ENCODE measurements around the gene NDUFB7.
"Not testable (repeated sequence)": the region's sequence is repeated elsewhere in the genome, so short reads cannot be mapped to it uniquely, and the experiment has no call there.

The NDUFB7 gene

DNA sequence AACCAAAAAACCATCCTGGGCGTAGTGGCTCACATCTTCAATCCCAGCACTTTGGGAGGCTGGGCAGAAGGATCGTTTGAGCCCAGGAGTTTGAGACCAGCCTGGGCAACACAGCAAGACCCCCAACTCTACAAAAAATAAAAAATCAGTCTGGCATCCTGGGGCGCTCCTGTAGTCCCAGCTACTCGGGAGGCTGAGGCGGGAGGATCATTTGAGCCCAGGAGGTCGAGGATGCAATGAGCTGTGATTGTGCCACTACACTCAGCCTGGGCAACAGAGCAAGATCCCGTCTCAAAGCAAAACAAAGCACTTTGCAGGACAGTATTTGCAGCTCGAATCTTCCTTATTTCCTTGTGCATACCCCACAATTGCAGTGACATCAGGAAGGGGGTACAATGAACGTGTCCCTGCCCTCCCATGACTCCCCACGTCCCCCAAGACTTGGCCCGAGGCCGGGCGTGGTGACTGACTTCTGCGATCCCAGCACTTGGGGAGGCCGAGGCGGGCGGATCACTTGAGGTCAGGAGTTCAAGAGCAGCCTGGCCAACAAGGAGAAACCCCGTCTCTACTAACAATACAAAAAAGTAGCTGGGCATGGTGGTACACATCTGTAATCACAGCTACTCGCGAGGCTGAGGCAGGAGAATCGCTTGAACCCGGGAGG, 870 bp downstream of the NDUFB7 start:
- no peak for DNase-seq

DNA sequence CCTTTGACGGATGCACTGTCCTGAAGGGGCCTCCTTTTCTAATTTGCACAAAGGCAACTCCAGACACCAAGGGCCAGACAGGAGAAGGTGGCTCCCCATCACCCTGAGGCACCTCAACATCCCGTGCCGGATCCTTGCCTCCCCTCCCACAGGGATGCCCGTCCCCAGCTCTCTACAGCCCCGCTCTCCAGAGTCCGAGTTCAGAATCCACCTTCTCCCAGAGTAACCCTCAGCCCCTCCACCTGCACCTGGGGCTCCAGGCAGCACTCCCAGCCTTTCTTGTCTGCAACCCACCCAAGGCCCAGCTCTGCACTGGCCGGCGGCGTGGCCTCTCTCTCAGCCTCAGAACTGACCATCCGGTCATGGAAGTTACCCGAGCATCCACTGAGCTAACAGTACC, 4.8 kb downstream of the NDUFB7 start:
- no peak for DNase-seq

DNA sequence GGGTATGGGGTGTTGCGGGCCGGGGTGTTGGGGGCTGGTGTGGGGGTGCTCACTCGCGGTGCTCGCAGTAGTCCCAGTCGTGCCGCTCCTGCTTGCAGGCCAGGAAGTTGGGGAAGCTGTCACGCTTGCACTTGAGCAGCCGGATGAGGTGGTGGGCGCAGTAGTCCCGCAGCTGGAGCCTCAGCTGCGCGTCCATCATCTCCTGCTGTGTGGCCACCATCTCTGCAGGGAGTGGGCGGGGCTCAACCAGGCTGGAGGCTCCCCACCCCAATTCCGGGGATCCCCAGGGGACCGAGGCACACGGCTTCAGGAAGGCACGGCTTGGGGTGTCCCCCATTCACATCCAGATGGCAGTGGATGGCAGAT, 5.2 kb downstream of the NDUFB7 start:
- DNase-seq, result no peak

GRCh38 chr19:14565765-14566711, 5.8 kb downstream of the NDUFB7 start:
- DNase-seq, result no peak

DNA sequence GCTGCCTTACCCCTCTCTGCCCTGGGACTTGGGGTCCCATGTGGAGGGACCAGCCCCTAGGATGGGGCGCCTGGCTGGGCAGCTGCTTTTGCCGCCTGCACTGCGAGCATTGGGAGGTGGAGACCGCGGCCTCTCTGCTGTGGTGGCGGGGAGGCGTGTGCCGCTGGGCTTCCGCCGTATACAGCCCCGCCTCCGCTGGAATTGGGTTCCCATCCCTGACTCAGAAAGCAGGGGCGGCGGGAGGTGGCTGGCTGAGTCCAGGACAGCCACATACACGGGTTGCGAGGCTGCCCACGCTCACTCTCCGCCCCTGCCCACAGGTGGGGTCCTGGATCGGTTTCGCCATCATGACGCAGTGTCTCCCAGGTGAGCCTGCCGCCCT, 6.6 kb downstream of the NDUFB7 start:
- DNase-seq, result no peak

DNA sequence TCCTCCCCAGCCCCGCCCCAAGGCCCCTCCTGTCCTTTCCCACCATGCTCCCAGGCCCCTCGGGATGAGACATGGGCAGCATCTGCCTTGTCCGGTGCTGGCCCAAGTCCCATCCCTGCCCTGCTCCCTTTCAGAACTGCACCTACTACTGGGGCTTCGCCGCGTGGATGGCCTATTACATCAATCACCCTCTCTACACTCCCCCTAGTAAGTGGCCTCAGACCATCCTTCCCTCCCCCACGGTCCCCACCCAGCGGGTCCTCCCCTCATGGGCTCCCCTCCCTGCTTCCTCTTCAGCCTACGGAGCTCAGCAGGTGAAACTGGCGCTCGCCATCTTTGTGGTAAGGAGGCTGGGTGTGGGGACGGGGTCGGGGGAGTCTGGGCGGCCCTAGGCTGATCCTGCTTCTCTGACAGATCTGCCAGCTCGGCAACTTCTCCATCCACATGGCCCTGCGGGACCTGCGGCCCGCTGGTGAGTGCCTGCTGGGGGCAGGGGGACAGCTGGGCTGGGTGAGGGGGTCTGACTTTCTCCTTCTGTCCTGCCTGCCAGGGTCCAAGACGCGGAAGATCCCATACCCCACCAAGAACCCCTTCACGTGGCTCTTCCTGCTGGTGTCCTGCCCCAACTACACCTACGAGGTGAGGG, 7.1 kb downstream of the NDUFB7 start:
- DNase-seq, result not testable (repeated sequence)

DNA sequence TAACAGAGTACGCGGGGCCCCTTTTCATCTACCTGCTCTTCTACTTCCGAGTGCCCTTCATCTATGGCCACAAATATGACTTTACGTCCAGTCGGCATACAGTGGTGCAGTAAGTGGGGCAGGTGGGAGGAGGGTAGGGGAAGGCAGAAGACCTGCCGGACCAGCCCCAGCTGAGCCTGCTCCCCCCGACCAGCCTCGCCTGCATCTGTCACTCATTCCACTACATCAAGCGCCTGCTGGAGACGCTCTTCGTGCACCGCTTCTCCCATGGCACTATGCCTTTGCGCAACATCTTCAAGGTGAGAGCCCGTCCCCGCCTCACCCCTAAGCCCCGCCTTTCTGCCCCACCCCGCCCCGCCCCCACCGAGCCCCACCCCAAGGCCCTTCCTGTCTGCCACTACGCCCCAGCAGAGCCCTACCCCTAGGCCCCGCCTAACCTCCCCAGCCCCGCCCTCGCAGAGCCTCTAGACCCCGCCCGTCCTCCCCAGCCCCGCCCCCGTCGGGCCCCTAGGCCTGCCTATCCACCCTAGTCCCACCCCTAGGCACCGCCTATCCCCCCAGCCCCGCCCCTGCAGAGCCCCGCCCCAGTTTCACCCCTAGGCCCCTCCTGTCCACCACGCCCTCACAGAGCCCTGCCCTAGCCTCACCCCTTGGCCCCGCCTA, 7.7 kb downstream of the NDUFB7 start:
- DNase-seq, result no peak

GRCh38 chr19:14563590-14563926, 8.3 kb downstream of the NDUFB7 start:
- DNase-seq, result no peak

DNA sequence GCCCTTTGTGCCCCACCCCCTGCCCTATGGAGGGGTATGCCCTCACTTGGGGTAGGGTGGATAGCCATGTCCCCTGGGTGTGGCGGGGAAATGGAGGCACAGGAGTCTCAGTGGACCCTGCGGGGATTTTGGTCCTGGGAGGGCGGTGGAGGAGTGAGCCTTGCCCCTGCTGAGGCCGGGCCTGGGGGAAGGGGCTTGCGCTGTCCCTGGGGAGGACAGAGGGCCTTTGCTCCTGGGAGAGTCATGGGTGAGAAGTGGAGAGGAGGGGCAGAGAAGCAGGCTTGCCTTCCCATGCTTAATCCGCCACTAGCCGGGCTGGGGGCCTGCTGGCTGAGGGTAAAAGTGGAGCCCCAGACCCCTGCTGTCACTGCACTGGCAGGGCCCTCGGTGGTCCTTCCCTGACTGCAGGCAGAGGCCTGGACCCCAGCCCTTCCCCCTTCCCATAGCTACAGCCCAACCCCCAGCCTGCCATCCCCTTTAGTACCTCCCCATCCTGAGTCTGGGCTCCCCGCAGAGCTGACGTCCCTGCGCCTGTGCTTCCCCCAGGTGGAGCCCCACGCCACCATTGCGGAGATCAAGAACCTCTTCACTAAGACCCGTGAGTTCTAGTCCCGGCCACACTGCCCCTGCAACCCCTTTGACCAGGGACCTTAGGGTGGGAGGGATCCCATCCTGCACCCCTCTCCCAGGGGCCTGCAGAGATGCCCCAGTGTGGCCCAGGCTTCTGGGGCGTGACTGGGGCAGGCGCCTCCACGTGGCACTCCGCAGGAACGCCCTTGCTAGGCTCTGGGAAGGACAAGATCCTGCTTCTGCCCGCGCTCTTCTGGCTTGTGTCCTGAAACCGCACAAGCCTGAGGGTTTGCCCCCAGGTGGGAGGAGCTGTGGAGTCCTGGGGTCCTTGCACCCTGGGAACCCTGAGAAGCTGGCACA, 8.9 kb downstream of the NDUFB7 start:
- no peak for DNase-seq

- DNase-seq, result no peak
These were observed 10.0 kb downstream of the NDUFB7 start for GRCh38 chr19:14561847-14562351.

DNA sequence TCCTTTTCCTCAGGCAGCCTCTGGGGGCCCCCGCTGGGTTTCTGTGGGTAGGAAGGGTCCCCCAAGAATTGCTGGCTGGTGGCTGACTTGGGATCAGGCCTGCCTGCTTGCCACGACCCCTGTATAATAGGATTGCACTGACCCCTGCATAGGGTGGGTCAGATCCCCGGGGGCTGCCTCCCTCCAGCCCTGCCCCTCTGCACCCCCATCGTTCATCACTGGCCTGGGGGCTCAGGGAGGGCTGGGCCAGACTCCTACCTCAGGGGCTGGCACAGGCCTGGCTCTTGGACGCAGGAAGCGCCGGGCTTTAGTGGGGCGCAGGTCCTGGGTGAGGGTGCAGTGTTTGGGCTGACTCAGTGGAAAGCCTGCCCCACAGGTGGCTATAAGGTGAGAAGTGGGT, 10.6 kb downstream of the NDUFB7 start:
- no peak for DNase-seq

DNA sequence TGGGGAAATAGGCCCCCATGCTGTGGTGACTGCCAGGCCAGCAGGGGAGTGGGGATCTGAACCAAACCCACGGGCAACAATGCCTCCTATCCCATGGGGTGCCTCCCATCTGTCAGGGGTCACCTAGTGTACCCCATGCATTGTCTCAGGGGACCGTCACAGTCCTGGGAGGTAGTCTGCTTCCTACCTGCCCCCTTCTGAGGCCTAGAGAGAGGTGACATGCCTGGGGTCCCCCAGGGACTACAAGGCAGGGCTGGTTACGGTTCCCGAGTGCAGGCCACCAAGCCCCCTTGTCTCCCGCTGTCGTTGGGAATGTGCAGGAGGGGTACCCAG, 11.1 kb downstream of the NDUFB7 start:
- no peak for DNase-seq

DNA sequence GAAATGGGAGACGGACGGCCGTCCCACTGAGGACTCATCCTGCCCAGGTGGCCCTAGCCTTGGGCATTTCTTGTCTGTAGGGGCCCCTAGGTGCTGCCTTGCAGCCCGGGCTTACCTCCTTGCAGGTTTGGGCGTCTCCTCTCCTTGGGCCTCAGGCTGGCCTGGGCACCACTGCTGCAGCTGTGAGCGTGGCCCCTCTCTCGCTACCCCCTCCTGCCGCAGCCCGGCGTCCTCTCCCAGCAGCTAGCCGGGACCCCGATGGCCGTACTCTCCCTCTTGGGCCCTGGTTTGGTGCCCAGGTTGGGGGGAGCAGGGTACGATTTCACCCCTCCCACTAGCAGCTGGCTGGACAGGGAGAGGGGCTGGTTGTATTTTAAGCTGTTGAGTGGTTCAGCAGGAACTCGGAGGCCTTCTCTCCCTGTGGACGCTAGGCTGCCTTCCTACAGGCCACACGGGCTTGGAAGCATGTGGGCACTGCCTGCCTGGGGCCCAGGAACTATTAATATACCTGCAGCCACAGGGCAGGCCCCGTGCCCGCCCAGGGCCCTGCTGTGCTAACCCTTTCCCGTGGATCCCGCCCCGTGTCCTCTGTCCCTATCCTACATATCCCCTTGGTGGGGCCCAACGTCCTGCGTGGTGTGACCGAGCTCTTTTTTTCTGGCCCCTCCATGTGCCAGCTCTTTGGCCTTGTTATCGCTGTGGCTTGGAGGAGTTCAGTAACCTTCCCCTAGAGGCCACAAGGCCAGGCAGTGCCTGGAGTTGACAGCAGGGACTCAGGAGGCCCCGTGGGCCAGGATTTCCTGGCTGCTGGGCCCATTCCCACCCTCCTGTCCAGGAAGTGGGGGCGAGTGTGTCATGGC, 11.7 kb downstream of the NDUFB7 start:
- DNase-seq, result no peak

DNA sequence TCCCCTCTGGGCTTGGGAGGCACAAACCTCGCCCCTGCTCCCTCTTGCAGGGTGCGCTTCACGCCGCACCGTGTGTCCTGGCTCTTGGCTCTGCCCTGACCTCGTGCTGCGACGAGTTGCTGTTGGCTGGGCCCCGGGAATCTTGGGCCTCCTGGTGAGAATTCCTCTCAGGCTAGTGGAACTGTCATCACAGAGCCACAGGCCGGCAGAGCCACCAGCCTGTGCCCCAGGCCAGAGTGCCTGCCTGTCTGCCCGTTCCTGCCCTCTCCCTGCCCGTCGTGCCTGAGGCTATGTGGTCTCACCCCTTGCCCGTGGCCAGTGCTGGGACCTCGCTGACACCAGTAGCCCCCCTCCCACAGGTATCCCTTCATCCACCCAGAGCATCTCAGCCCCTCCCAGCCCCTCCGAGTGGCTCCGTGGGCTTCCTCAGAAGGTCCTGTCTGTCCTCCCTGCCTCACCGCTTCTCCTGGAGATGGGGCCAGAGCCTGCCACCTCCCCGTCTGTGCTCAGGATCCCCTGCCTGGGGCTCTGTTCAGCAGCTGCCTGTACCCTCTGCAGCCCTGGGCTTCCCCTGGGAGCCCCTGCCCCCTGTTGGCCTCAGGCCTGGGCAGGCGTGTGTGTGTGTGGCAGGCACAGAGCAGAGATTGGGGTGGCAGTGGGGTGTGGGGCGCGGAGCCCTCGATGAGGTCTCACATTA, 13.3 kb downstream of the NDUFB7 start:
- no peak for DNase-seq

DNA sequence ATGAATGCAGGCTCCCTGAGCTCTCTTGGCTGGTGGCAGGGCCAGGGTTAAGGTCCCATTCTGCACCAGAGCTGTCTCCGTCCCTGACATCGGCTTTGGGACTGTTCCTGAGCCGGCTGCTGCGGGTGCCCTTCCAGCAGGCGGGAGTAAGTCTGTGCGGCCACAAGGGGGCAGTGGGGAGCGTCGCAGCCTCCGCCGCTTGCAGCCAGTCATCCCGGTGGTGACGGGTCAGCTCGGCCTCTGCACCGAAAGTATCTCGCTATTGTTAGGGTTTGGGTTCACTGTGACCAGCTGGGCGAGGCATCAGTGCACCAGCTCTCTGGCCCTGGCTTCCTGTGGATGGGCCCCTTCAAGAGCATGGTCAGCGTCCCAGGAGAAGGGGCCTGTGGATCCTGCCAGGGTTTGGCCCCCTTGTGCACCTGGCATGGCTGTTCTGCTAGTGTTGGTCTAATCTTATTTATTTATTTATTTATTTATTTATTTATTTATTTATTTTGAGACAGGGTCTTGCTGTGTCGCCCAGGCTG, 15.1 kb downstream of the NDUFB7 start:
- peak; percentile 45 for DNase-seq

GRCh38 chr19:14555918-14556661, 15.8 kb downstream of the NDUFB7 start:
- no peak for DNase-seq

DNA sequence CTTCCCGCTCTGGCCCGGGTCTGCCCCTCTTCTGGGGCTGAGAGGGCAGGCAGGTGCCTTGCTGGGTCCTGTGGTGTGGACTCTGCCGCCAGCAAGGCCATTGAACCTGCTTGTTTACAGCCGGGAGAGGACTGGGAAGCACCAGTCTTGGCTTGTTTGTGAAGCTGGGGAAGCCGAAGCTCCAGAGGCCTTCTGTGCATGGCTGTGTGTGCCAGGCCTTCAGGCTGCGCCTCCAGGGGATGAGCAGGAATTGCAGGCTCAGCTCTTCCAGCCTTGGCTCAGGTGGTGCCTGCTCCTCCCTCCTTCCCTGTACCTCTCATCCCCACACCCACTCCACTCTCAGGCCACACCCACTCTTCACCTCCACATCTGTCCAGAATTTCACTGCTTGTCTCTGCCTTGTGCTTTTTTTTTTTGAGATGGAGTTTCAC, 17.5 kb downstream of the NDUFB7 start:
- no peak for DNase-seq

DNA sequence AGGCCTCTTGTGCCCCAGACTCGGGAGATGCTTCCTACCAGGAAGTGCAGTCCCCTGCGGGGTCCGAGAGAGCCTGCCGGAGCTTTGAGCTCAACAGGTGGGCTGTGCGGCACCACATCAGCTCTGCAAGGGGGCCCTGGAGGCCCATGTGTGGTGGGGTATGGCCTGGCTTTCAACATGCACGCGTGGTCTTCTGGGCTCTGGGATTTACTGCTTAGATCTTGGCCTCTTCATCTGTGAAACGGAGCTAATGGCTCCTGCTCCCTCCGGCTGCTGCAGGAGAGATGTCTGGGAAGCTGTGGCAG, 18.0 kb downstream of the NDUFB7 start:
- DNase-seq, result no peak

DNA sequence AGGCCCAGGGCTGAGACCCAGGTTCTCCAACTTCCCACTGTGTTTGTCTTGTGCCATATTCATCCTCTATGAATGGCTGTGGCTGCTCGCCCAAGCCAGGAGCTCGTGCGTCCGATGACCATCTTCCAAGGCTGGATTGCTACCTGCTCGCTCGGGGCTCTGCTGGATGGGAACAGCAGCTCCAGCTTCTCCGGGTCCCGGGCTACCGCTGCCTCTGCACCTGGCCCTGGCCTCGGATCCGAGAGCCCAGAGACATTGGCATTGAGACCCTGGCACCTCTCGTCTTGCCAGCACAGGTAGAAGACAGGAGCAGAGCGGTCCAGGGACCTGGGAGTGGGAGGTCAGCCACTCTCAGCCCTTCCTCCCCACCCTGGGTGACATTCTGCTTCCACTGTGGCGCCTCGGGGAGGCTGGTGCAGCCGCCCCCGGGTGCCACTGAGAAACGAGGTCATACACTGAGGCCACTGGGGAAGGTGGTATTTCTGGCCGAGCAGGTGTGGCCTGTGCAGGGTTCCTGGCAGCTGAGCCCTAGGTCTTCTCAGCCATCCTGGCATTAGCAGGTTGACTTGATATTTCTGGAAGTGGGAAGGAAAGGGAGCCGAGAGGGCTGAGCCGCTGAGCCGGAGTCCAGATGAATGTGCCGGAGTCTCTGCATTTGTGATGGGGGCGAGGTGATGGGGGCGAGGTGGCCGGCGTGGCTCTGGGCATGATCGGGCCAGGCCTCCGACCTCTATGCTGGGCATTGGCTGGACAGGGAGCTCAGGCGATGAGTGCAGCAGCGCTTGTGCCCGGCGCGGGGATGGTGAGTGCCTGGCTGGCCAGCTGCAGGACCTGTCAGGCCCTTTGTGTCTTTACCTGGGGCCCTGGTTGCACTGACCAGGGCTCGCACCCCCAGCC, 18.6 kb downstream of the NDUFB7 start:
- no peak for DNase-seq
